Nucleus accumbens (tissue), 56 donors: ENCODE measurements around the gene IRF1.
A peak's percentile ranks its signal among the peaks of the same experiment; 100 is the strongest.

Experiments used
- DNase-seq, 56 donors: peaks; one replicate each; lab custom pipeline; 2025; lab: John Stamatoyannopoulos, UW

The IRF1 gene

GRCh38 chr5:132501629-132501956 is 11.0 kb upstream of the IRF1 start:
- no peak for DNase-seq

- peak in 48 of 56 donors; percentile 13 to 71 (median 44) for DNase-seq
These were observed 10.5 kb upstream of the IRF1 start for GRCh38 chr5:132500931-132501628.

- DNase-seq = no peak
These were observed 9.8 kb upstream of the IRF1 start for GRCh38 chr5:132500244-132500930.

- DNase-seq = no peak
These were observed 9.1 kb upstream of the IRF1 start for GRCh38 chr5:132499440-132500243.

- DNase-seq = no peak
These were observed 8.2 kb upstream of the IRF1 start for GRCh38 chr5:132498686-132499271.

- DNase-seq = peak in 1 of 56 donors; percentile 32
These were observed 7.6 kb upstream of the IRF1 start for GRCh38 chr5:132498152-132498551.

- no peak for DNase-seq
These were observed 7.0 kb upstream of the IRF1 start for GRCh38 chr5:132497488-132497997.

- DNase-seq = peak in 50 of 56 donors; percentile 25 to 90 (median 63)
These were observed 6.3 kb upstream of the IRF1 start for GRCh38 chr5:132496631-132497487.

GRCh38 chr5:132496191-132496630 is 5.6 kb upstream of the IRF1 start:
- DNase-seq = peak in 49 of 56 donors; percentile 28 to 88 (median 66)

GRCh38 chr5:132495667-132496190 is 5.2 kb upstream of the IRF1 start:
- DNase-seq = peak in 47 of 56 donors; percentile 27 to 88 (median 69)

GRCh38 chr5:132493821-132494220 is 3.2 kb upstream of the IRF1 start:
- DNase-seq = no peak

GRCh38 chr5:132493241-132493640 is 2.7 kb upstream of the IRF1 start:
- DNase-seq = no peak

- DNase-seq = no peak
These were observed 2.0 kb upstream of the IRF1 start for GRCh38 chr5:132492386-132493125.

GRCh38 chr5:132491368-132492364 is 1.1 kb upstream of the IRF1 start:
- no peak for DNase-seq

GRCh38 chr5:132489871-132490483 is 596 bp downstream of the IRF1 start:
- peak in 18 of 56 donors; percentile 17 to 66 (median 41) for DNase-seq

- no peak for DNase-seq
These were observed 1.4 kb downstream of the IRF1 start for GRCh38 chr5:132489051-132489770.
